ENCODE data around the gene ITPRIPL2.
A peak's percentile ranks its signal among the peaks of the same experiment; 100 is the strongest.

Gene ITPRIPL2

DNA sequence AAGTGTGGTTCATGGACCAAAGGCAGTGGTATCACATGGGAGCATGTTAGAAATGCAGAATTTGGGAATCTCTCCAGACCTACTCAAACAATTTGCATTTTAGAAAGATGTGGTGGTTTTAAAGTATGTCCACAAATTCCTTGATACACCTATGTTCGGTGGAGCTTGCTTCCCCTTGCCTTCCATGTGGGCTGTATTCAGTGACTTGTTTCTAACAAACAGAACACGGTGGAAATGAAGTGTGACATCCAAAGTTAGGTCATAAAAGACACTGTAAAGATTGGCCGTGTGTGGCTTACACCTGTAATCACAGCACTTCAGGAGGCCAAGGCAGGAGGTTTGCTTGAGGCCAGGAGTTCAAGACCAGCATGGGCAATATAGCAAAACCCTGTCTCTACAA is 29.6 kb upstream of the ITPRIPL2 start:
- H3K4me3 ChIP-seq (ENCODE audit: low read length): no peak overlapping the region
- H3K9me3 ChIP-seq (ENCODE audit: insufficient read depth, low read depth, low read length): peaks cover 16% of the 10 kb centered on the region; the same call in 1 of the 2 replicates
- WGBS: 86% methylated on average over 3 of the region's 3 CpGs
- peaks cover 29% of the 10 kb centered on the region for H3K36me3 ChIP-seq (ENCODE audit: insufficient read depth, low read length)
- H3K27ac ChIP-seq (ENCODE audit: low read depth, low read length): no peak overlapping the region
- no peak overlapping the region for H3K9ac ChIP-seq (ENCODE audit: low read depth, low read length)
- peaks cover 17% of the 10 kb centered on the region for H3K27me3 ChIP-seq (ENCODE audit: insufficient read depth, low read length)
- H3K4me1 ChIP-seq (ENCODE audit: insufficient read depth, low read length): no peaks in the 10 kb centered on the region

- peaks cover 12% of the 10 kb centered on the region; the same call in 1 of the 2 replicates for H3K9me3 ChIP-seq (ENCODE audit: insufficient read depth, low read depth, low read length)
- H3K4me3 ChIP-seq (ENCODE audit: low read length): no peak overlapping the region
- 93% methylated on average over 5 of the region's 5 CpGs for WGBS
- H3K27ac ChIP-seq (ENCODE audit: low read depth, low read length): no peak overlapping the region
- peaks cover 21% of the 10 kb centered on the region for H3K36me3 ChIP-seq (ENCODE audit: insufficient read depth, low read length)
- no peaks in the 10 kb centered on the region for H3K4me1 ChIP-seq (ENCODE audit: insufficient read depth, low read length)
- H3K9ac ChIP-seq (ENCODE audit: low read depth, low read length): no peak overlapping the region
- H3K27me3 ChIP-seq (ENCODE audit: insufficient read depth, low read length): peaks cover 17% of the 10 kb centered on the region
Observed at GRCh38 chr16:19084879-19085278, 28.9 kb upstream of the ITPRIPL2 start.

DNA sequence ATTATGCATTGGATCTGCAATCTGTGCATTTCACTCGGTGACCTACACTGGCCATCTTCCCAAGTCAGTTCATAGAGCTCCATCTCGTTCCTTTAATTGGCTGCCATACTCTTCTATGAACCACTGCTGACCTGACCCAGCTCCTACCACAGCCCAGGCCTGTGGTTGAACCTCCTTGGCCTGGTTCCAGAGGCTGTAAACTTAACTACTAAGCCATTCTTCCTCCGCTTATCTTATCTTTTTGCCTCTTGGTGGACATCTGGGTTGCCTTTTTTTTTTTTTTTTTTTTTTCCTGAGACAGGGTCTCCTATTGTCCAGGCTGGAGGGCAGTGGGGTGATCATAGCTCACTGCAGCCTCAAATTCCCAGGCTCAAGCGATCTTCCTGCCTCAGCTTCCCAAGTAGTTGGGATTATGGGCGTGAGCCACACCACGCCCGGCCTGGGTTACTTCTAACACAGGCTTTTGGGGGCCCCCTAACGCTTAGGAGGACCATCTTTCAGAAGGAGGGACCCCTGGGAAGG is 28.0 kb upstream of the ITPRIPL2 start:
- peaks cover 17% of the 10 kb centered on the region for H3K27me3 ChIP-seq (ENCODE audit: insufficient read depth, low read length)
- no peak overlapping the region for H3K27ac ChIP-seq (ENCODE audit: low read depth, low read length)
- no peaks in the 10 kb centered on the region for H3K4me1 ChIP-seq (ENCODE audit: insufficient read depth, low read length)
- WGBS: 84% methylated on average over 8 of the region's 8 CpGs
- H3K9me3 ChIP-seq (ENCODE audit: insufficient read depth, low read depth, low read length): peaks cover 5% of the 10 kb centered on the region; the same call in 1 of the 2 replicates
- peak overlapping the region; percentile 48; the same call in 1 of the 2 replicates for H3K4me3 ChIP-seq (ENCODE audit: low read length)
- H3K9ac ChIP-seq (ENCODE audit: low read depth, low read length): peak overlapping the region; percentile 44; the same call in 1 of the 2 replicates
- H3K36me3 ChIP-seq (ENCODE audit: insufficient read depth, low read length): peaks cover 15% of the 10 kb centered on the region

DNA sequence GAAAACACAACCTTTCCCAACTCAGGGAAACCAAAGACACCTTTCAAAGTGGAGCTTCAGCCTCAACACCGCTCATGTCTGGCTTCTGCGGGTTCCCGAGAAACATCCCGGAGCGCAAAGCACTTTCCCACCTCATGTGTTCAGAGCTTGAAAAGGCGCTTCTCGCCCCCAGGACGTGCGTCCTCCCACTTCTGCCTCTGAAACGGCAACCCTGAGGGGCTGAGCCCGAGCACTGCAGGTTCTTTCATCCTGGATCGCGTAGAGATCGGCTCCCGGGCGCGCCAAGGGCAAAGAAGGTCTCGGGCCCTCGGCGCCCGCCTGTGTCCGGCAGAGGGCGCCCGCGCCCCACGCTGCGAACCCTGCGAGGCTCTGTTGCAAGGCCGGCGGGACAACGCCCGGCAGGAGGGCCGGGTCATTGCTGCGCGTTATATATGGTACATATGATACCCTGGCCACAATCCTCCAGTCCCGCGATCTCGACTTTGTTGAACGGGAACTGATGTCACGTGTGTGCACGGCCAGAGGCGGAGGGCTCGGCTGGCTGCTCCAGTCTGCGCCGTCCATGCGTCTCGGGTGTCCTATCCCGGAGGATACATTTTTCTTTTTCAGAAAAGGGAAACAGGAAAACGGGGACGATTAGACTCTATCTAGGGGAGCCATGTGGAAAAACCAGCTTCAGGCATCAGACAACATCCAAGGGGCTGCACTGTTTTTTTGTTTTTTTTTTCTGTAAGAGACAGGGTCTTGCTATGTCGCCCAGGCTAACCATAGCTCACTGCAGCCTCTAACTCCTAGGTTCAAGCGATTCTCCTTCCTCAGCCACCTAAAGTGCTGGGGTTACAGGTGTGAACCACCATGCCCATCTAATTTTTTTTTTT is 27.2 kb upstream of the ITPRIPL2 start:
- peaks cover 17% of the 10 kb centered on the region for H3K27me3 ChIP-seq (ENCODE audit: insufficient read depth, low read length)
- no peaks in the 10 kb centered on the region for H3K4me1 ChIP-seq (ENCODE audit: insufficient read depth, low read length)
- no peaks in the 10 kb centered on the region for H3K9me3 ChIP-seq (ENCODE audit: insufficient read depth, low read depth, low read length)
- peak overlapping the region; percentile 49 for H3K9ac ChIP-seq (ENCODE audit: low read depth, low read length)
- WGBS: 20% methylated on average over 52 of the region's 52 CpGs
- H3K4me3 ChIP-seq (ENCODE audit: low read length): peak overlapping the region; percentile 48
- peaks cover 7% of the 10 kb centered on the region for H3K36me3 ChIP-seq (ENCODE audit: insufficient read depth, low read length)
- no peak overlapping the region for H3K27ac ChIP-seq (ENCODE audit: low read depth, low read length)

DNA sequence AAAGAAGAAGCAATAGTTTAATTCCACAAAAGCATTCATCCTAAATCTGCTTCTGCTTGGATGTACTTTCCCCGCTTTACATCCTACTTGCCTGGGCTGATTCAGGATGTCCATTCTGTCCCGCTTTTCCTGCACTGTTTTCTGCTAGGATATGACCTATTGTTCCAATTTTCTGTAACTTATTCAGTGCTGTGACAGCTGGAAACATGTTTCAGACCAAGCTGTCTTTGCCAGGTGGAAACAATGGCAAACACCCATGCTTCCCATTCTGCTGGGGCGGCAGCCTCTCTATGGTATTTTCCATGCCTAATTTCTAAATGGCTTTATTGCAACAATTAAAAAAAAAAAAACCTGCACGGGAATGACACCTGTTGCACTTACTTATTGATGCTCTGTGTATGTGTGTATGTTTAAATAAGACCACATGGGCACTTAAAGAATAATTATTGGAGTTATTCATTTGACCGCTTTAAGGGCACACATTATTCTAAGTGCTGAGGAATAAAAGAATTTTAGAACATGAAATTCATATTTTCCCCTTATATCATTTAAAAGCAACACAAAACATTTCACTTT is 25.3 kb upstream of the ITPRIPL2 start:
- 95% methylated on average over 4 of the region's 5 CpGs for WGBS

DNA sequence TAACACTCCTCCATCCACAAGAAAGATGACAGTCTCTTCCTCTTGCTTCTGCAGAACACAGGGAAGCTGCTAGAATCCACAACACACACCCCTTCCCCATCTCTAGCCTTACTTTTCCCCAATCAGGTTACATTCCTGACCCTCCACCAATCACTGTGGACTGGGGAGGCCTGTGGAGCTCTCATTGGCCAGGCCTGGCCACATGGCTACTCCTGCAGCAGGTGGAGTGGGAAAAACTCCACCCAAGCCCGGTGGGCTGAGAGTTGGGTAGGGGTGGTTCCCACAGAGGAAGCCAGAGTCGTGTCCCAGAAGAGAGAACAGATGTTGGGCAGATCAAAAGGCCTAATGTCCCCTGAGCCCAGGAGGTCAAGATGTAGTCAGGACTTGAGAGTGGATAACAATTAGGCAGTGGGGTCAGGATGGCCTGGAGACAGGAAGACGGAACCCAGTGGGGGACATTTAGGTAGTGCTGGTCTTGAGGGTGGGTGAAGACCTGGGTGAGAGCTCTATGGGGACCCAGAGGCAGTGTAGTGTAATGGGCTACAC is 24.3 kb upstream of the ITPRIPL2 start:
- no peaks in the 10 kb centered on the region for H3K36me3 ChIP-seq (ENCODE audit: insufficient read depth, low read length)
- H3K4me1 ChIP-seq (ENCODE audit: insufficient read depth, low read length): no peaks in the 10 kb centered on the region
- no peak overlapping the region for H3K27ac ChIP-seq (ENCODE audit: low read depth, low read length)
- H3K27me3 ChIP-seq (ENCODE audit: insufficient read depth, low read length): peaks cover 17% of the 10 kb centered on the region
- H3K9me3 ChIP-seq (ENCODE audit: insufficient read depth, low read depth, low read length): no peaks in the 10 kb centered on the region
- no peak overlapping the region for H3K9ac ChIP-seq (ENCODE audit: low read depth, low read length)
- 88% methylated on average over 3 of the region's 3 CpGs for WGBS
- no peak overlapping the region for H3K4me3 ChIP-seq (ENCODE audit: low read length)

More for the DNA sequence above, 25.3 kb upstream of the ITPRIPL2 start:
- H3K27me3 ChIP-seq (ENCODE audit: insufficient read depth, low read length): peaks cover 17% of the 10 kb centered on the region
- H3K9me3 ChIP-seq (ENCODE audit: insufficient read depth, low read depth, low read length): no peaks in the 10 kb centered on the region
- H3K27ac ChIP-seq (ENCODE audit: low read depth, low read length): no peak overlapping the region
- no peaks in the 10 kb centered on the region for H3K36me3 ChIP-seq (ENCODE audit: insufficient read depth, low read length)
- H3K4me3 ChIP-seq (ENCODE audit: low read length): no peak overlapping the region
- H3K4me1 ChIP-seq (ENCODE audit: insufficient read depth, low read length): no peaks in the 10 kb centered on the region
- no peak overlapping the region for H3K9ac ChIP-seq (ENCODE audit: low read depth, low read length)

DNA sequence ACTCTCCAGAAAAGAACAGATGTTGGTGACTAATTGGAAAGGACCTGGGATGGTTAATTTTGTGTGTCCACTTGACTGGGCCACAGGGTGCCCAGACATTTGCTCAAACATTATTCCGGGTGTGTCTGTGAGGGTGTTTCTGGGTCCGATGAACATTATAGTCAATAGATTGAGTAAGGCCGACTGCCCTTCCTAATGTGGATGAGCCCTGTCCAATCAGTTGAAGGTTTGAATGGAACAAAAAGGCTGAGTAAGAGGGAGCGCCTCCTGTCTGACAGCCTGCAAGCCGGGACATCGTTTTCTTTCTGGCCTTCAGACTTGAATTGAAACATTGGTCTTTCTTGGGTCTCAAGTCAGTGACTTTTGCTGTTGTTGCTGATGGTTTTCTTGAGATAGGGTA is 22.8 kb upstream of the ITPRIPL2 start:
- H3K9me3 ChIP-seq (ENCODE audit: insufficient read depth, low read depth, low read length): no peaks in the 10 kb centered on the region
- no peak overlapping the region for H3K4me3 ChIP-seq (ENCODE audit: low read length)
- peaks cover 7% of the 10 kb centered on the region for H3K27me3 ChIP-seq (ENCODE audit: insufficient read depth, low read length)
- no peaks in the 10 kb centered on the region for H3K36me3 ChIP-seq (ENCODE audit: insufficient read depth, low read length)
- H3K27ac ChIP-seq (ENCODE audit: low read depth, low read length): no peak overlapping the region
- WGBS: 95% methylated on average over 6 of the region's 6 CpGs
- no peak overlapping the region for H3K9ac ChIP-seq (ENCODE audit: low read depth, low read length)
- H3K4me1 ChIP-seq (ENCODE audit: insufficient read depth, low read length): no peaks in the 10 kb centered on the region; the same call in 1 of the 2 replicates

DNA sequence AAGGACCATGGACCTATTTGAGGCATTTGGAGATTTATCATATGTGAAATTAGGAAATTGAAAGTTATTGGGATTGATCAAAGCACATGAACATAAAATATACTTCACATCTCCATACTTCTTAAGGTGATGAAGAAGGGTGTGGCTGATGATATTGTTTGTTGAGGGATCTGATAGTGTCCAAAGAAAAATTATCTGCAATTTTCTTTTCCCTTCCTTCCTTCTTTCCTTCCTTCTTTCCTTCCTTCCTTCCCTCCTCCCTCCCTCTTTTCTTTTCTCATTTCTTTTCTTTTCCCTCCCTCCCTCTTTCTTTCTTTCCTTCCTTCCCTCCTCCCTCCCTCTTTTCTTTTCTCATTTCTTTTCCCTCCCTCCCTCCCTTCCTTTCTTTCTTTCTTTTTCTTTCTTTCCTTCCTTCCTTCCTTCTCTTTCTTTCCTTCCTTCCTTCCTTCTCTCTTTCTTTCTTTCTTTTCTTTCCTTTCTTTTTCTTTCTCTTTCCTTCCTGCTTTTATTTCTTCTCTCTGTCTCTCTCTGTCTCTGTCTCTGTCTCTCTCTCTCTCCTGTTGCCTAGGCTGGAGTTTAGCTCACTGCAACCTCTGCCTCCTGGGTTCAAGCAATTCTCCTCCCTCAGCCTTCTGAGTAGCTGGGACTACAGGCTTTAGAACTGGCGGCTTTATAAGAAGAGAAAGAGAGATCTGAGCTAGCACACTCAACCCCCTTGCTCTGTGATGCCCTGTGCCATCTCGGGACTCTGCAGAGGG is 20.9 kb upstream of the ITPRIPL2 start:
- Histone ChIP-seq H3K27ac (ENCODE audit: low read depth, low read length) (no peak overlapping the region), H3K9me3 (ENCODE audit: insufficient read depth, low read depth, low read length) (peaks cover under 1% of the 10 kb centered on the region; the same call in 1 of the 2 replicates), H3K4me1 (ENCODE audit: insufficient read depth, low read length) (no peaks in the 10 kb centered on the region; the same call in 1 of the 2 replicates), H3K27me3 (ENCODE audit: insufficient read depth, low read length) (no peaks in the 10 kb centered on the region), H3K36me3 (ENCODE audit: insufficient read depth, low read length) (no peaks in the 10 kb centered on the region), H3K4me3 (ENCODE audit: low read length) (no peak overlapping the region), H3K9ac (ENCODE audit: low read depth, low read length) (no peak overlapping the region)
- 94% methylated on average over 2 of the region's 2 CpGs for WGBS

DNA sequence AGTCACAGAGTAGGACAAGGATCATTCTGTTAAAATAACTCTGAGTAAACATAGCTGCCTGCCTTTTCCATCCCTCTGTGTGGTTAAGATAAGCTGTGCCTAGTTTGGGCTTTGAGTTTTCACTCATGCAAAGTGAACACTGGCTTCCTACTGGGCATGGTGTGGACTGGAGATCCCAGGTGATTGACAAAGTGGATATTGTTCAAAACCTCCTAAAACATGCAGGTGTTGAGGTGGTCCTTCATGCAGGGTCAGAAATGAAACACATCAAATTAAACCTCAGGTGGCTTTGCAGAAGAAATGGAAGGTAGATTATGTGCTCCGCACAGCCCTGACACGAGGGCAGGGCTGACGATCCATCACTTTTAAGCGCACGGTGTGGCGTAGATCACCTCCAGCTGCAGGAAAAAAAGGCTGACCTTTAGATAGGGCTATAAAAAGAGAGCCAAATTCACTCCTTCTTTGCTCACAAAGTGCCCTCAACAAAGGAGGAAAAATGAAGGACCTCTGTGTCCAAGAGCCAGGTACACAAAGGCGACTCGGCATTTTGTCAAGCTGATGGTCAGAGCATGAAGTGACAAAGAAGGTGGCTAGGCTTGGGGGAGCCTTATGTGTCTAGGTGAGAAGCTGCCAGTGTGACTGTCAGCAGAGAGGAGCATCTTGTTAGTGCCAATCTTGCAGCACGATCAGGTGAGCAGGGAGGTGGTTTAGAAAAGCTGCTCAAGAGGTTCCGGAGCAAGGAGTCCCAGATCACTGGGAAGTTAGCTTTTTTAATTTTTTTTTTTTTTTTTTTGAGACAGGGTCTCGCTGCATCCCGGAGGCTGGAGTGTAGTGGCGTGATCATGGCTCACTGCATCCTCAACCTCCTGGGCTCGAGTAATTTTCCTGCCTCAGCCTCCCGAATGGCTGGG is 19.9 kb upstream of the ITPRIPL2 start:
- Histone ChIP-seq H3K27me3 (ENCODE audit: insufficient read depth, low read length) (no peaks in the 10 kb centered on the region), H3K4me1 (ENCODE audit: insufficient read depth, low read length) (no peaks in the 10 kb centered on the region; the same call in 1 of the 2 replicates), H3K9me3 (ENCODE audit: insufficient read depth, low read depth, low read length) (peaks cover 5% of the 10 kb centered on the region; the same call in 1 of the 2 replicates), H3K36me3 (ENCODE audit: insufficient read depth, low read length) (no peaks in the 10 kb centered on the region), H3K9ac (ENCODE audit: low read depth, low read length) (no peak overlapping the region), H3K4me3 (ENCODE audit: low read length) (no peak overlapping the region), H3K27ac (ENCODE audit: low read depth, low read length) (no peak overlapping the region)
- 87% methylated on average over 15 of the region's 15 CpGs for WGBS

Data from HUES64 (cell line).